OCI-LY1 (cell line): ENCODE results near the gene CERS3.

Experiments used
- H2AFZ ChIP-seq: fragments of 200-600 bp; sonication (generic), shearing (Covaris generic); 2 replicates; pipeline ENCODE4 v1.6.0; 2014; ENCODE audit warnings: antibody characterized with exemption, mild to moderate bottlenecking, low read length
- H3F3A ChIP-seq: fragments of 200-600 bp; sonication (generic), shearing (Covaris generic); 2 replicates; pipeline ENCODE4 v1.6.0; 2014; ENCODE audit warnings: mild to moderate bottlenecking, antibody characterized with exemption, low read length, moderate library complexity; ENCODE audit not compliant: insufficient read depth
- H3K27ac ChIP-seq: fragments of 200-600 bp; sonication (generic); 2 replicates; pipeline ENCODE4 v1.5.1; 2014; ENCODE audit warnings: low read length, mixed run types, mild to moderate bottlenecking, low read depth; ENCODE audit not compliant: poor library complexity, severe bottlenecking
- H3K27me3 ChIP-seq: fragments of 200-600 bp; sonication (generic); 2 replicates; pipeline ENCODE4 v1.6.0; 2014; ENCODE audit warnings: antibody characterized with exemption, mild to moderate bottlenecking, low read length, moderate library complexity; ENCODE audit not compliant: insufficient read depth
- H3K36me3 ChIP-seq: fragments of 200-600 bp; sonication (generic); 2 replicates; pipeline ENCODE4 v1.6.1; 2014; ENCODE audit warnings: mild to moderate bottlenecking, antibody characterized with exemption, low read length, moderate library complexity, mixed read lengths; ENCODE audit not compliant: insufficient read depth
- H3K4me1 ChIP-seq: fragments of 200-600 bp; sonication (generic); 2 replicates; pipeline ENCODE4 v1.5.1; 2014; ENCODE audit warnings: mild to moderate bottlenecking, low read length, moderate library complexity; ENCODE audit not compliant: insufficient read depth, severe bottlenecking
- H3K4me2 ChIP-seq: fragments of 200-600 bp; sonication (generic), shearing (Covaris generic); 2 replicates; pipeline ENCODE4 v1.6.1; 2014; ENCODE audit warnings: low read length
- H3K4me3 ChIP-seq: fragments of 200-600 bp; sonication (generic); 2 replicates; pipeline ENCODE4 v1.5.1; 2014; ENCODE audit warnings: low read length, low read depth, mild to moderate bottlenecking, mixed read lengths; ENCODE audit not compliant: poor library complexity, severe bottlenecking
- H3K79me2 ChIP-seq: fragments of 200-600 bp; shearing (Covaris generic); 2 replicates; pipeline ENCODE4 v1.6.1; 2016; ENCODE audit warnings: mixed run types, low read length, mixed read lengths; ENCODE audit not compliant: insufficient read depth
- H3K9ac ChIP-seq: fragments of 200-600 bp; sonication (generic), shearing (Covaris generic); 2 replicates; pipeline ENCODE4 v1.6.1; 2014; ENCODE audit warnings: mild to moderate bottlenecking, low read length, mixed read lengths
- H3K9me2 ChIP-seq: fragments of 200-600 bp; sonication (generic), shearing (Covaris generic); 2 replicates; pipeline ENCODE4 v1.6.1; 2014; ENCODE audit warnings: low read depth, mild to moderate bottlenecking, low read length, mixed read lengths
- H3K9me3 ChIP-seq: fragments of 200-600 bp; shearing (Covaris generic); 2 replicates; pipeline ENCODE4 v1.6.1; 2014; ENCODE audit warnings: low read length, mixed read lengths
- H4K20me1 ChIP-seq: fragments of 200-600 bp; sonication (generic), shearing (Covaris generic); 2 replicates; pipeline ENCODE4 v1.6.0; 2016; ENCODE audit warnings: mild to moderate bottlenecking, low read length; ENCODE audit not compliant: insufficient read depth
- CTCF ChIP-seq: fragments of 200-600 bp; sonication (generic), shearing (Covaris generic); IDR thresholded peaks from 2 replicates; pipeline ENCODE4 v1.5.1; 2017; ENCODE audit warnings: mild to moderate bottlenecking, antibody characterized with exemption, low read length, moderate library complexity, mixed read lengths
- EZH2 ChIP-seq: fragments of 200-600 bp; sonication (generic), shearing (Covaris generic); IDR thresholded peaks from 2 replicates; pipeline ENCODE4 v1.8.0; 2017; ENCODE audit warnings: borderline replicate concordance, mixed run types, mild to moderate bottlenecking, antibody characterized with exemption, low read length, moderate library complexity, mixed read lengths

The CERS3 gene

GRCh38 chr15:100434561-100434960, 94.2 kb downstream of the CERS3 start:
- Histone ChIP-seq H3K4me3 (no peak overlapping the region), H4K20me1 (no peaks in the 10 kb centered on the region), H3K4me2 (no peak overlapping the region), H2AFZ (no peak overlapping the region), H3F3A (no peaks in the 10 kb centered on the region), H3K27me3 (no peaks in the 10 kb centered on the region), H3K9ac (no peak overlapping the region), H3K36me3 (no peaks in the 10 kb centered on the region), H3K9me3 (no peaks in the 10 kb centered on the region), H3K4me1 (no peaks in the 10 kb centered on the region), H3K27ac (no peak overlapping the region), H3K79me2 (no peaks in the 10 kb centered on the region), H3K9me2 (no peaks in the 10 kb centered on the region)
- TF ChIP-seq CTCF (no peak), EZH2 (no peak)

- Histone ChIP-seq H3K79me2 (no peaks in the 10 kb centered on the region), H2AFZ (no peak overlapping the region), H3F3A (no peaks in the 10 kb centered on the region), H3K27me3 (no peaks in the 10 kb centered on the region), H3K4me2 (no peak overlapping the region), H3K27ac (no peak overlapping the region), H3K9me2 (no peaks in the 10 kb centered on the region), H3K4me1 (no peaks in the 10 kb centered on the region), H3K36me3 (no peaks in the 10 kb centered on the region), H3K9ac (no peak overlapping the region), H3K9me3 (no peaks in the 10 kb centered on the region), H4K20me1 (no peaks in the 10 kb centered on the region), H3K4me3 (no peak overlapping the region)
- TF ChIP-seq CTCF (no peak), EZH2 (no peak)
Observed at GRCh38 chr15:100434038-100434437, 94.7 kb downstream of the CERS3 start.

GRCh38 chr15:100433304-100433703, 95.4 kb downstream of the CERS3 start:
- no peak for TF ChIP-seq EZH2
- no peak for TF ChIP-seq CTCF
- no peak overlapping the region for H3K4me3 ChIP-seq
- H2AFZ ChIP-seq, result no peak overlapping the region
- H3K36me3 ChIP-seq, result no peaks in the 10 kb centered on the region
- no peaks in the 10 kb centered on the region for H4K20me1 ChIP-seq
- no peaks in the 10 kb centered on the region for H3F3A ChIP-seq
- H3K27me3 ChIP-seq, result no peaks in the 10 kb centered on the region
- H3K27ac ChIP-seq, result no peak overlapping the region
- no peaks in the 10 kb centered on the region for H3K4me1 ChIP-seq
- no peaks in the 10 kb centered on the region for H3K79me2 ChIP-seq
- H3K9me3 ChIP-seq, result no peaks in the 10 kb centered on the region
- H3K9ac ChIP-seq, result no peak overlapping the region
- H3K9me2 ChIP-seq, result no peaks in the 10 kb centered on the region
- no peak overlapping the region for H3K4me2 ChIP-seq
